Suprapubic skin (tissue), 4 donors: Measurements from ENCODE around the gene CHST15. TPM values are rescaled to one million over a fixed set of nuclear protein-coding genes. Genes with fewer than 3 reads are reported as not detected.

Experiments used
- DNase-seq, 2 donors: peaks; one replicate each; pipeline ENCODE4 v3.0.0-alpha.2; 2019; ENCODE audit warnings: low spot score in 2 of 2
- H3K27ac ChIP-seq: fragments of 200-600 bp; sonication (generic); one replicate; pipeline ENCODE4 v1.5.1; 2019
- H3K27me3 ChIP-seq: fragments of 200-600 bp; sonication (generic); one replicate; pipeline ENCODE4 v1.5.1; 2019
- H3K36me3 ChIP-seq: fragments of 200-600 bp; sonication (generic); one replicate; pipeline ENCODE4 v1.5.1; 2019
- H3K4me1 ChIP-seq: fragments of 200-600 bp; sonication (generic); one replicate; pipeline ENCODE4 v1.5.1; 2019
- H3K4me3 ChIP-seq: fragments of 200-600 bp; sonication (generic); one replicate; pipeline ENCODE4 v1.5.1; 2019; ENCODE audit warnings: mild to moderate bottlenecking
- H3K9me3 ChIP-seq: fragments of 200-600 bp; sonication (generic); one replicate; pipeline ENCODE4 v1.5.1; 2019
- CTCF ChIP-seq, 2 donors: fragments of 200-600 bp in 1 of 2; fragments of 450-650 bp in 1 of 2; sonication (generic) in 1 of 2; IDR thresholded peaks; one replicate each; pipeline ENCODE4 v1.5.1; 2016 to 2019; ENCODE audit warnings: antibody characterized with exemption in 2 of 2, mild to moderate bottlenecking in 1 of 2, moderate library complexity in 1 of 2
- EP300 ChIP-seq: sonication (generic); formaldehyde crosslinking; IDR thresholded peaks from one replicate; pipeline ENCODE4 v1.6.1; 2017; ENCODE audit warnings: antibody characterized with exemption
- POLR2A ChIP-seq, 2 donors: fragments of 450-650 bp; IDR thresholded peaks; one replicate each; pipeline ENCODE4 v1.6.1; 2017; ENCODE audit warnings: antibody characterized with exemption in 2 of 2, mild to moderate bottlenecking in 2 of 2, moderate library complexity in 2 of 2
- POLR2AphosphoS5 ChIP-seq, 3 donors: sonication (generic); formaldehyde crosslinking; IDR thresholded peaks; one replicate each; pipeline ENCODE4 v1.6.1; 2017; ENCODE audit warnings: antibody characterized with exemption in 3 of 3
- WGBS: methylation state at CpG from one replicate; pipeline ENCODE4 v1.1.5; 2018; 5-methylcytosine and 5-hydroxymethylcytosine counted together
- total RNA-seq, 4 donors: library from RNA; depleted of rRNA; stranded (reverse); fragments of >200 nt; gene quantifications; one replicate each; pipeline ENCODE4 v1.1.0, GENCODE V29; 2016

The CHST15 gene
- total RNA-seq, 4 donors from 2014 or later, result 20.6 to 59.1 (median 22.8) TPM

GRCh38 chr10:124075231-124075955 lies 18.0 kb downstream of the CHST15 start:
- 45% methylated on average over 12 of the region's 12 CpGs for WGBS
- no peaks in the 10 kb centered on the region for H3K9me3 ChIP-seq
- no peak overlapping the region for H3K27ac ChIP-seq
- no peak for TF ChIP-seq CTCF (IDR thresholded peaks at IDR 0.05)
- TF ChIP-seq POLR2AphosphoS5 (IDR thresholded peaks at IDR 0.05), result no peak
- no peak for DNase-seq
- H3K4me1 ChIP-seq, result peaks cover 15% of the 10 kb centered on the region
- no peaks in the 10 kb centered on the region for H3K36me3 ChIP-seq
- no peak overlapping the region for H3K4me3 ChIP-seq
- H3K27me3 ChIP-seq, result no peaks in the 10 kb centered on the region

GRCh38 chr10:124074501-124075109 lies 18.8 kb downstream of the CHST15 start:
- H3K27me3 ChIP-seq, result no peaks in the 10 kb centered on the region
- no peak overlapping the region for H3K4me3 ChIP-seq
- H3K27ac ChIP-seq, result no peak overlapping the region
- DNase-seq, result no peak
- no peaks in the 10 kb centered on the region for H3K9me3 ChIP-seq
- no peak for TF ChIP-seq POLR2AphosphoS5 (IDR thresholded peaks at IDR 0.05)
- TF ChIP-seq EP300, result no peak
- TF ChIP-seq POLR2A (IDR thresholded peaks at IDR 0.05), result no peak
- no peak for TF ChIP-seq CTCF (IDR thresholded peaks at IDR 0.05)
- peaks cover 15% of the 10 kb centered on the region for H3K4me1 ChIP-seq
- 82% methylated on average over 12 of the region's 12 CpGs for WGBS
- H3K36me3 ChIP-seq, result no peaks in the 10 kb centered on the region

GRCh38 chr10:124073978-124074377 lies 19.4 kb downstream of the CHST15 start:
- Histone ChIP-seq H3K27ac (no peak overlapping the region), H3K9me3 (no peaks in the 10 kb centered on the region), H3K4me1 (peaks cover 15% of the 10 kb centered on the region), H3K4me3 (no peak overlapping the region), H3K36me3 (no peaks in the 10 kb centered on the region), H3K27me3 (no peaks in the 10 kb centered on the region)
- TF ChIP-seq EP300, result no peak
- TF ChIP-seq POLR2A (IDR thresholded peaks at IDR 0.05), result no peak
- TF ChIP-seq POLR2AphosphoS5 (IDR thresholded peaks at IDR 0.05), result no peak
- no peak for TF ChIP-seq CTCF (IDR thresholded peaks at IDR 0.05)
- WGBS, result 73% methylated on average over 5 of the region's 5 CpGs
- DNase-seq, result no peak

GRCh38 chr10:124072541-124072940 lies 20.9 kb downstream of the CHST15 start:
- no peaks in the 10 kb centered on the region for H3K36me3 ChIP-seq
- TF ChIP-seq EP300 (no peak), POLR2A (IDR thresholded peaks at IDR 0.05) (no peak), CTCF (IDR thresholded peaks at IDR 0.05) (no peak), POLR2AphosphoS5 (IDR thresholded peaks at IDR 0.05) (no peak)
- H3K4me3 ChIP-seq, result no peak overlapping the region
- peaks cover 15% of the 10 kb centered on the region for H3K4me1 ChIP-seq
- H3K9me3 ChIP-seq, result no peaks in the 10 kb centered on the region
- no CpG with 5 or more reads among the region's 3 CpGs for WGBS
- no peak for DNase-seq
- H3K27me3 ChIP-seq, result no peaks in the 10 kb centered on the region
- H3K27ac ChIP-seq, result no peak overlapping the region

- Histone ChIP-seq H3K9me3 (no peaks in the 10 kb centered on the region), H3K4me1 (peaks cover 18% of the 10 kb centered on the region), H3K27me3 (no peaks in the 10 kb centered on the region), H3K4me3 (no peak overlapping the region), H3K27ac (no peak overlapping the region), H3K36me3 (no peaks in the 10 kb centered on the region)
- TF ChIP-seq POLR2A (IDR thresholded peaks at IDR 0.05) (no peak), EP300 (no peak), POLR2AphosphoS5 (IDR thresholded peaks at IDR 0.05) (no peak), CTCF (IDR thresholded peaks at IDR 0.05) (no peak)
- 97% methylated on average over 4 of the region's 4 CpGs for WGBS
- DNase-seq, result no peak
Measured at GRCh38 chr10:124072106-124072505, 21.3 kb downstream of the CHST15 start.
